Heart left ventricle (tissue), 13 donors: Measurements from ENCODE around the gene ETS2.

ENCODE experiments used
- POLR2A ChIP-seq, 2 donors: fragments of 450-650 bp; IDR thresholded peaks; one replicate each; pipeline ENCODE4 v1.6.1; 2017; ENCODE audit warnings: antibody characterized with exemption in 2 of 2, mild to moderate bottlenecking in 2 of 2, moderate library complexity in 2 of 2
- TF ChIP-seq, protein P1 (sequence below), 12 donors: fragments of 200-600 bp; sonication (generic) in 4 of 12; IDR thresholded peaks; one replicate each; pipeline versions ENCODE4 v1.5.0 to v1.8.0; 2018 to 2022; ENCODE audit warnings: antibody characterized with exemption in 12 of 12, mild to moderate bottlenecking in 5 of 12
- donor health status: ischemic (EF 13 %, LVEDD 7.1; RV severe dilation, severe dysfunction).
- donor health status: DM: no; HTN: yes; CAD: no.
- donor health status: DM: no; HTN: no; CAD: no.
- donor health status: ischemic (EF 25% LVEDD 6.9; RV normal size, moderate dysfunction).
- donor health status: ischemic (EF 25% LVEDD 5.7; RV mildly dilated, moderate dysfunction).
- donor health status: ischemic (EF 35%, LVEDD 5.7; RV mildly dilated, moderate dysfunction).
- donor health status: nonischemic (EF 11% LVEDD 7.7; RV severe dilation, severe dysfunction).
- donor health status: DM: yes; HTN: yes; CAD: no.
- donor health status: PGD.
- donor health status: ischemic (EF 29% LVEDD 5.4; RV normal size, mild dysfunction).
- donor health status: nonischemic (EF 23%, LVEDD 6.1; RV moderate dilation, normal function).

DNA sequence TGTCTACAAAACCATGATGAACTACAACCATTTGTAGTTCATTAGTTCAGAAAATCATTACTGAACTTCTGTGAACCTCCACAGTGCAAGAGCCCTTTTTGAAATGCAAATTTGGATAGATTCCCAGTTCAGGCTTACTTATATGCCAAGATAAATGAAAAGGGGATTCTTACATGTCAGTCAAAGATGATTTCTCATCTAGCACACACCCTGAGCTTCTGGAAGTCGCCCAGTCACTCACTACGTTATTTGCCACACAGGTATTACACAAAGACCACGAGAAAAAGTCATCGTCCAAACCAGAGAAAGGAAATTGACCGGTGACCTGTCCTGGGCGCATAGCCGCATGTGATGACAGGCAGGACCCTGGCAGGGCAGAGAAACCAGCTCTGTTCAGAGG is 41.8 kb downstream of the ETS2 start:
- TF ChIP-seq POLR2A (IDR thresholded peaks at IDR 0.05), result no peak
- TF ChIP-seq, protein P1, sequence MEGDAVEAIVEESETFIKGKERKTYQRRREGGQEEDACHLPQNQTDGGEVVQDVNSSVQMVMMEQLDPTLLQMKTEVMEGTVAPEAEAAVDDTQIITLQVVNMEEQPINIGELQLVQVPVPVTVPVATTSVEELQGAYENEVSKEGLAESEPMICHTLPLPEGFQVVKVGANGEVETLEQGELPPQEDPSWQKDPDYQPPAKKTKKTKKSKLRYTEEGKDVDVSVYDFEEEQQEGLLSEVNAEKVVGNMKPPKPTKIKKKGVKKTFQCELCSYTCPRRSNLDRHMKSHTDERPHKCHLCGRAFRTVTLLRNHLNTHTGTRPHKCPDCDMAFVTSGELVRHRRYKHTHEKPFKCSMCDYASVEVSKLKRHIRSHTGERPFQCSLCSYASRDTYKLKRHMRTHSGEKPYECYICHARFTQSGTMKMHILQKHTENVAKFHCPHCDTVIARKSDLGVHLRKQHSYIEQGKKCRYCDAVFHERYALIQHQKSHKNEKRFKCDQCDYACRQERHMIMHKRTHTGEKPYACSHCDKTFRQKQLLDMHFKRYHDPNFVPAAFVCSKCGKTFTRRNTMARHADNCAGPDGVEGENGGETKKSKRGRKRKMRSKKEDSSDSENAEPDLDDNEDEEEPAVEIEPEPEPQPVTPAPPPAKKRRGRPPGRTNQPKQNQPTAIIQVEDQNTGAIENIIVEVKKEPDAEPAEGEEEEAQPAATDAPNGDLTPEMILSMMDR (IDR thresholded peaks at IDR 0.05), result no peak
